H9 (cell line): ENCODE data around the gene TRAF2. TPM values are rescaled to one million over a fixed set of nuclear protein-coding genes. Genes with fewer than 3 reads are reported as not detected.

Experiments used
- DNase-seq: peaks from one replicate; pipeline ENCODE4 v3.0.0-alpha.2; 2017
- H2AFZ ChIP-seq: one replicate; pipeline ENCODE4 v1.6.1; 2013; ENCODE audit warnings: mild to moderate bottlenecking, low read length, control low read depth, moderate library complexity
- H2AK5ac ChIP-seq: 2 replicates; pipeline ENCODE4 v1.6.1; 2013; ENCODE audit warnings: low read length, control low read depth, mixed read lengths; ENCODE audit not compliant: insufficient read length
- H2BK120ac ChIP-seq: one replicate; pipeline ENCODE4 v1.6.1; 2013; ENCODE audit warnings: low read depth, mild to moderate bottlenecking, low read length, control low read depth, inconsistent platforms; ENCODE audit not compliant: poor library complexity, severe bottlenecking
- H2BK12ac ChIP-seq: 2 replicates; pipeline ENCODE4 v1.6.1; 2013; ENCODE audit warnings: low read length, control low read depth, mixed read lengths, low read depth; ENCODE audit not compliant: insufficient read length
- H2BK15ac ChIP-seq: 2 replicates; pipeline ENCODE4 v1.6.1; 2013; ENCODE audit warnings: low read depth, low read length, control low read depth
- H2BK20ac ChIP-seq: one replicate; pipeline ENCODE4 v1.6.1; 2013; ENCODE audit warnings: low read depth, mild to moderate bottlenecking, low read length, control low read depth, inconsistent platforms; ENCODE audit not compliant: poor library complexity, severe bottlenecking
- H2BK5ac ChIP-seq: 2 replicates; pipeline ENCODE4 v1.6.1; 2013; ENCODE audit warnings: low read length, control low read depth, mixed read lengths; ENCODE audit not compliant: insufficient read length
- H3K14ac ChIP-seq: 2 replicates; pipeline ENCODE4 v1.6.1; 2013; ENCODE audit warnings: low read length, control low read depth; ENCODE audit not compliant: insufficient read depth
- H3K18ac ChIP-seq: 2 replicates; pipeline ENCODE4 v1.6.1; 2013; ENCODE audit warnings: low read depth, mild to moderate bottlenecking, mixed read lengths, low read length, control low read depth; ENCODE audit not compliant: insufficient read length
- H3K23ac ChIP-seq: 2 replicates; pipeline ENCODE4 v1.6.1; 2013; ENCODE audit warnings: low read length, control low read depth, mixed read lengths, low read depth; ENCODE audit not compliant: insufficient read length
- H3K23me2 ChIP-seq: 2 replicates; pipeline ENCODE4 v1.6.1; 2013; ENCODE audit warnings: low read depth, mild to moderate bottlenecking, mixed read lengths, low read length, control low read depth; ENCODE audit not compliant: insufficient read length, poor library complexity, severe bottlenecking
- H3K27ac ChIP-seq: 2 replicates; pipeline ENCODE4 v1.5.1; 2013; ENCODE audit warnings: low read length, control low read depth, mixed read lengths, low read depth; ENCODE audit not compliant: insufficient read length
- H3K27me3 ChIP-seq: 2 replicates; pipeline ENCODE4 v1.6.1; 2013; ENCODE audit warnings: low read length, control low read depth, inconsistent platforms; ENCODE audit not compliant: insufficient read depth
- H3K4ac ChIP-seq: 2 replicates; pipeline ENCODE4 v1.6.1; 2013; ENCODE audit warnings: low read depth, mild to moderate bottlenecking, control low read depth, inconsistent platforms, low read length, moderate library complexity
- H3K4me1 ChIP-seq: 2 replicates; pipeline ENCODE4 v1.6.1; 2013; ENCODE audit warnings: low read length, control low read depth, inconsistent platforms; ENCODE audit not compliant: insufficient read depth
- H3K4me2 ChIP-seq: 2 replicates; pipeline ENCODE4 v1.6.1; 2013; ENCODE audit warnings: low read length, control low read depth, mixed read lengths; ENCODE audit not compliant: insufficient read length, insufficient read depth
- H3K56ac ChIP-seq: 2 replicates; pipeline ENCODE4 v1.6.1; 2013; ENCODE audit warnings: low read depth, mild to moderate bottlenecking, mixed read lengths, low read length, control low read depth; ENCODE audit not compliant: insufficient read length
- H3K79me1 ChIP-seq: 2 replicates; pipeline ENCODE4 v1.6.1; 2013; ENCODE audit warnings: low read depth, mild to moderate bottlenecking, moderate library complexity, low read length, control low read depth, inconsistent platforms; ENCODE audit not compliant: insufficient read depth, poor library complexity, severe bottlenecking
- H3K79me2 ChIP-seq: 2 replicates; pipeline ENCODE4 v1.6.1; 2013; ENCODE audit warnings: low read length, control low read depth, inconsistent platforms; ENCODE audit not compliant: insufficient read depth
- H3K9ac ChIP-seq: 2 replicates; pipeline ENCODE4 v1.6.1; 2013; ENCODE audit warnings: low read length, control low read depth, mixed read lengths; ENCODE audit not compliant: insufficient read length; ENCODE audit errors: extremely low read depth
- H3K9me3 ChIP-seq: one replicate; pipeline ENCODE4 v1.6.1; 2013; ENCODE audit warnings: low read depth, low read length, inconsistent platforms; ENCODE audit not compliant: control insufficient read depth
- H3T11ph ChIP-seq: one replicate; pipeline ENCODE4 v1.6.1; 2013; ENCODE audit warnings: mild to moderate bottlenecking, low read length, control low read depth, inconsistent platforms
- H4K20me1 ChIP-seq: one replicate; pipeline ENCODE4 v1.6.1; 2013; ENCODE audit not compliant: control insufficient read depth, insufficient read length, insufficient read depth
- H4K5ac ChIP-seq: 2 replicates; pipeline ENCODE4 v1.6.1; 2013; ENCODE audit warnings: low read depth, mild to moderate bottlenecking, mixed read lengths, low read length, control low read depth; ENCODE audit not compliant: insufficient read length
- H4K8ac ChIP-seq: replicated peaks from 2 replicates; pipeline ENCODE4 v1.6.1; 2013; ENCODE audit warnings: low read length, control low read depth, mixed read lengths, low read depth; ENCODE audit not compliant: insufficient read length
- H4K91ac ChIP-seq: 2 replicates; pipeline ENCODE4 v1.6.1; 2013; ENCODE audit warnings: low read depth, mild to moderate bottlenecking, moderate library complexity, mixed read lengths, low read length, control low read depth; ENCODE audit not compliant: insufficient read length
- H3K27ac Mint-ChIP-seq, 3 experiments: 2 replicates in 2 of 3; 3 replicates in 1 of 3; pipeline ENCODE4 v1.8.0; 2020 to 2021; ENCODE audit warnings: mixed read lengths in 3 of 3, mild to moderate bottlenecking in 1 of 3, moderate library complexity in 1 of 3
- H3K27me3 Mint-ChIP-seq: 2 replicates; pipeline ENCODE4 v1.8.0; 2021; ENCODE audit warnings: low read depth, mild to moderate bottlenecking, moderate library complexity, mixed read lengths
- H3K36me3 Mint-ChIP-seq, 3 experiments: 2 replicates in 2 of 3; 3 replicates in 1 of 3; pipeline ENCODE4 v1.8.0; 2020 to 2021; ENCODE audit warnings: low read depth in 3 of 3, mixed read lengths in 3 of 3; ENCODE audit not compliant: insufficient read depth in 1 of 3
- H3K4me1 Mint-ChIP-seq, 2 experiments: 2 replicates each; pipeline ENCODE4 v1.8.0; 2020; ENCODE audit warnings: mixed read lengths in 2 of 2
- H3K4me3 Mint-ChIP-seq, 2 experiments: 2 replicates in 1 of 2; 3 replicates in 1 of 2; pipeline ENCODE4 v1.8.0; 2020 to 2021; ENCODE audit warnings: mild to moderate bottlenecking in 2 of 2, mixed read lengths in 2 of 2, moderate library complexity in 1 of 2
- H3K9me3 Mint-ChIP-seq, 2 experiments: 2 replicates in 1 of 2; 3 replicates in 1 of 2; pipeline ENCODE4 v1.8.0; 2020; ENCODE audit warnings: mild to moderate bottlenecking in 2 of 2, mixed read lengths in 2 of 2, moderate library complexity in 1 of 2
- WGBS: extraction: QIAGEN DNeasy Blood & Tissue Kit; methylation state at CpG from one replicate; pipeline ENCODE4 v1.1.7; 2013; ENCODE audit warnings: missing lambda C conversion rate, low lambda C conversion rate, mixed read lengths; ENCODE audit not compliant: insufficient read length; ENCODE audit errors: extremely low coverage; 5-methylcytosine and 5-hydroxymethylcytosine counted together
- total RNA-seq: library from RNA; stranded (reverse); gene quantifications from 2 replicates; pipeline ENCODE4 v1.2.1, GENCODE V29; 2021
- TF ChIP-seq, protein P1 (sequence below): fragments of 200-600 bp; sonication (generic); conservative IDR thresholded peaks from 3 replicates; pipeline ENCODE4 v1.8.0; 2021; ENCODE audit warnings: antibody characterized with exemption, mild to moderate bottlenecking

TRAF2 gene
- total RNA-seq, 1 experiment from 2014 or later, result 48.8 TPM

DNA sequence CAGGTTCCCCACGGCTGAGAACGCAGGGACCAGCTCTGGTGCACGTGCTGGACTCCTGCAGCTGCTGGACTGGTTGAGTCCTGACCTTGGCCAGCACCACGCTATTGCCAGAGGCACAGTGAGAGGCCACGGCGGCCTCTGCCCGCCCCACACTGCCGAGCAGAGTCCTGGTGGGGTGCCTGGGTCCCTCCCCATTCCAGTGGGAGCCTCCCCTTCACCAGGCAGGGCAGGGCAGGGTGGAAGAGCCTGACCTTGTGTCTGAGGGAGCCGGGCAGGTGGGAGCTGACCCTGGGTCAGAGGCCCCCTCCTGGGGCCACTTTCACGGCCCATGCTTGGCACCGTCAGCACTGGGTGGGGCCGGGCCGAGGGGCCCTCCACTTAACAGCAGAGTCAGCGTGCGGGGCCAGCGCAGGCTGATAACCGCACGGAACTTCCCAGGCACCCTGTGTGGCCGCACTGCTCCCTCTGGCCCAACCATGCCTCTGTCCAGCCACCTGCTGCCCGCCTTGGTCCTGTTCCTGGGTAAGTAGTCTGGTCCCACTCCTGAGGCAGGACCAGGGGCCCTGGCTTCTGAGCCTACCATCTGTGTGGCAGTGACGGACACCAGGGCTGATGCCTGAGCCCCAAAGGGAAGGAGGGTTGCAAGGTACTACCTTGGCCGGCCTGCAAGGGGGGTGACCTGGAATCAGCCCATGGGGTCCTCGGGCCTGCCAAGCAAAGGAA is 34.2 kb upstream of the TRAF2 start, which contains the start of gene MAMDC4:
Gene MAMDC4 (plus strand): TSS at position 406 of the 723 bp plus-strand sequence. CDS start 71 bp downstream, at position 477.
- H4K20me1 ChIP-seq, result no peaks in the 10 kb centered on the region
- H3K4me2 ChIP-seq, result no peak within 1 kb of the TSS
- no peak within 1 kb of the TSS for H3K23ac ChIP-seq
- no peak within 1 kb of the TSS for H2BK20ac ChIP-seq
- no peak within 1 kb of the TSS; a peak in 1 of 5 replicates for H3K4me3 Mint-ChIP-seq
- no peak within 1 kb of the TSS for H3T11ph ChIP-seq
- H2AK5ac ChIP-seq, result no peak within 1 kb of the TSS
- no peaks in the 10 kb centered on the region for H3K79me1 ChIP-seq
- no peaks in the 10 kb centered on the region for H3K9me3 ChIP-seq
- H3K27ac ChIP-seq, result no peak within 1 kb of the TSS
- H3K27ac Mint-ChIP-seq, result peak within 1 kb of the TSS in 1 of 3 experiments; percentile 87; a peak in 1 of 7 replicates
- H3K56ac ChIP-seq, result no peak within 1 kb of the TSS
- no peak for DNase-seq
- H3K79me2 ChIP-seq, result no peaks in the 10 kb centered on the region
- no peak within 1 kb of the TSS; the same call in 1 of the 2 replicates for H3K14ac ChIP-seq
- H2AFZ ChIP-seq, result no peak within 1 kb of the TSS
- H4K8ac ChIP-seq, result no peak within 1 kb of the TSS
- no peak within 1 kb of the TSS for H3K4ac ChIP-seq
- H2BK12ac ChIP-seq, result no peak within 1 kb of the TSS
- WGBS, result no CpG with 5 or more reads among the region's 23 CpGs
- H3K27me3 Mint-ChIP-seq, result peaks cover 2% of the 10 kb centered on the region
- no peak within 1 kb of the TSS for H2BK120ac ChIP-seq
- no peak within 1 kb of the TSS for H2BK5ac ChIP-seq
- no peak within 1 kb of the TSS for H3K9ac ChIP-seq
- H3K36me3 Mint-ChIP-seq, result peaks cover 0 to 12% (median 10%) of the 10 kb centered on the region in 3 experiments; a peak in 4 of 7 replicates
- no peak within 1 kb of the TSS for H4K91ac ChIP-seq
- H3K27me3 ChIP-seq, result no peaks in the 10 kb centered on the region
- peaks cover 2 to 5% of the 10 kb centered on the region in 2 experiments; a peak in 3 of 4 replicates for H3K4me1 Mint-ChIP-seq
- H4K5ac ChIP-seq, result no peak within 1 kb of the TSS
- TF ChIP-seq, protein P1, sequence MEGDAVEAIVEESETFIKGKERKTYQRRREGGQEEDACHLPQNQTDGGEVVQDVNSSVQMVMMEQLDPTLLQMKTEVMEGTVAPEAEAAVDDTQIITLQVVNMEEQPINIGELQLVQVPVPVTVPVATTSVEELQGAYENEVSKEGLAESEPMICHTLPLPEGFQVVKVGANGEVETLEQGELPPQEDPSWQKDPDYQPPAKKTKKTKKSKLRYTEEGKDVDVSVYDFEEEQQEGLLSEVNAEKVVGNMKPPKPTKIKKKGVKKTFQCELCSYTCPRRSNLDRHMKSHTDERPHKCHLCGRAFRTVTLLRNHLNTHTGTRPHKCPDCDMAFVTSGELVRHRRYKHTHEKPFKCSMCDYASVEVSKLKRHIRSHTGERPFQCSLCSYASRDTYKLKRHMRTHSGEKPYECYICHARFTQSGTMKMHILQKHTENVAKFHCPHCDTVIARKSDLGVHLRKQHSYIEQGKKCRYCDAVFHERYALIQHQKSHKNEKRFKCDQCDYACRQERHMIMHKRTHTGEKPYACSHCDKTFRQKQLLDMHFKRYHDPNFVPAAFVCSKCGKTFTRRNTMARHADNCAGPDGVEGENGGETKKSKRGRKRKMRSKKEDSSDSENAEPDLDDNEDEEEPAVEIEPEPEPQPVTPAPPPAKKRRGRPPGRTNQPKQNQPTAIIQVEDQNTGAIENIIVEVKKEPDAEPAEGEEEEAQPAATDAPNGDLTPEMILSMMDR, result no peak
- H2BK15ac ChIP-seq, result no peak within 1 kb of the TSS
- no peaks in the 10 kb centered on the region for H3K9me3 Mint-ChIP-seq
- H3K23me2 ChIP-seq, result peaks cover 8% of the 10 kb centered on the region
- no peak within 1 kb of the TSS for H3K18ac ChIP-seq
- H3K4me1 ChIP-seq, result no peaks in the 10 kb centered on the region
